HG02885 (cell line): ENCODE measurements around the gene SEC22A.

ENCODE experiments used
- ATAC-seq: cut with Tn5 transposase; IDR thresholded peaks from one replicate; pipeline ENCODE4 v1.9.1; 2021; ENCODE audit warnings: mild to moderate bottlenecking; ENCODE audit not compliant: unreplicated experiment, poor library complexity

Gene SEC22A

DNA sequence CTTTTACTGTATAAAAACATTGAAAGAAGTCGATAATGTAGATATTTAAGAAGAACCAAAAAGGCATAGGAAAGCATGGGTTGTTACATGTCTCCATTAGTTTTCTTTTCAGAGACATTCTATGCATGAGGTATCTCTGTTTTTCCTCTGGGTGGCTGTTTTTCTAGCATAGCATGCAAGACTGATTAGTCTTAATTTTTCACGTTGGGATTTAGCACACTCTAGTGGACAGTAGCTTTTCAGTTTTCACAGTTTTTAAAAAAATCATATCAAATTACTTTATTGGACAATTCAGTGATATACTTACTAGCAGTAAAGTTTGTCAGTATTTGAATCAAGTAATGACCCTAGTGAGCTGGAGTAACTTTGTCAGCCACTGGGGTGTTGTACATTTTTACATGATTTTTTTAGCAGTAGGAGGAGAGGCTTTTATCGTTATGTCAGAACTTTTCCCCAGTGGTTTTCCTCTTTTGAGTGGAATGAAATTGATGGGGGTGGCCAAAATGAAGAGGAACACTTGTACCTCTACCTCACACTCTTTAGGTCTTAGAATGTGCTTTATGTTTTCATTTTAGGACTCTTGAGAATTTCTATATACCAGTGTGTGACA lies 57.2 kb downstream of the SEC22A start:
- no peak for ATAC-seq

- ATAC-seq: no peak
Observed at GRCh38 chr3:123261666-123262065, 59.9 kb downstream of the SEC22A start.

GRCh38 chr3:123262226-123262625 lies 60.5 kb downstream of the SEC22A start:
- no peak for ATAC-seq

- no peak for ATAC-seq
Observed at GRCh38 chr3:123262868-123263267, 61.1 kb downstream of the SEC22A start.

- no peak for ATAC-seq
Observed at GRCh38 chr3:123263941-123264340, 62.2 kb downstream of the SEC22A start.

DNA sequence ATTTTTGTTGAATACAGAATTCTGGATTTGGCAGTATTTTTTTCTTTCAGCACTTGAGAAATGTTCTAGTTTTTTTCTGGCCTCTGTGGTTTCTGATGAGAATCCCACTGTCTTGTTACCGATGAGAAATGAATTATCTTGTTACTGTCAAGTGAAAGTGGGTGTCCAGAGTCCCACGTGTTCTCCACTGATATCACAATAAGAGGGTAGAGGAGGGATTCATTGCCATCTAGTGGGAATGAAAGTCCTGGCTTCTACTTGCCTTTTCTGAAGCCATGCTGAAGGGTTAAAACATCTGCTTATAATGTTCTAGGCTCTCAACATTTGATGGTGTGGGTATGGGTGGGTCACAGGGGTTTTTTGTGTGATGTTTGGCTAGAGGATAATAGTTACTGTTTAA lies 66.1 kb downstream of the SEC22A start:
- ATAC-seq: no peak

DNA sequence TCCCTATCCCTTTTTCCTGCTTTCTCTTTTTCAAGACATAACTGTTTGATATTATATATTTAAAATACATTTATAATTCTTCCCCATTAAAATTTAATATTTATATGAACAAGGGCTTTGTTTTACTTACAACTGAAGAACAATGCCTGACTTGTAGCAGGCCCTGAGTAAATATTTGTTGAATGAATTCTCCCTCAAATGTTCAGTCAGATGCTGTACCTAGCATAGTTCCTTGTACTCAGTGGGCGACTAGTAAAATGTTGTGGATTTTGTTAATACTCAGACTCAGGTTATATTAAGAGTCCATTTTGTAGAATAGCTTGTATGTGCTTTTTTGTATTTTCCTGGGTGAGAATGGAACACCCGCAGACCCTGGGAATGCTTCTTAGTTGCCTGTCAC lies 69.1 kb downstream of the SEC22A start:
- no peak for ATAC-seq

DNA sequence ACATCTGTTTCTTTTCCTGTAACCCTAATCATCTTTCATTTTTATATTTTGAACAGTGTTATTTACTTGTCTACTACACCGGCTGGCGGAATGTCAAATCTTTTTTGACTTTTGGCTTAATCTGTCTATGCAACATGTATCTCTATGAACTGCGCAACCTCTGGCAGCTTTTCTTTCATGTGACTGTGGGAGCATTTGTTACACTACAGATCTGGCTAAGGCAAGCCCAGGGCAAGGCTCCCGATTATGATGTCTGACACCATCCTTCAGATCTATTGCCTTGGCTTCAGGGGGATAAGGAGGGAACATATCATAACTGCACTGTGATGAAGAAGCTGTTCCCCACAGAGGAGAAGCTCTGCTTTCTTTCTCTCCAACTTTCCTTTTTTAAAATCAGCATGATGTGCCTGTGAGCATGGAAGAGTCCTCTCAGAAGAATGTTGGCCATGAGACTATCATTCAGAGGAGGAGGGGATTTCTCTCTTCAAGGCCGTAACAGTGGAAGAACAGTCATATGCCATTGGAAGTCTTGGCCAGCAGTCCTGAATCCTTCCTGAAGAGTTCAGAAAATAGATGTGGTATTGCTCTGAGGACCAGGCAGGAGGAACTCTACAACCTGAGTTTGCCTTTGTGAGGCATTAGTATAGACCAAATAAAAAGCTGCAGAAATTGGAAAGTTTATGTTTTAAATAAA lies 69.9 kb downstream of the SEC22A start:
- ATAC-seq: no peak

- ATAC-seq: no peak
Observed at GRCh38 chr3:123272547-123272946, 70.8 kb downstream of the SEC22A start.

DNA sequence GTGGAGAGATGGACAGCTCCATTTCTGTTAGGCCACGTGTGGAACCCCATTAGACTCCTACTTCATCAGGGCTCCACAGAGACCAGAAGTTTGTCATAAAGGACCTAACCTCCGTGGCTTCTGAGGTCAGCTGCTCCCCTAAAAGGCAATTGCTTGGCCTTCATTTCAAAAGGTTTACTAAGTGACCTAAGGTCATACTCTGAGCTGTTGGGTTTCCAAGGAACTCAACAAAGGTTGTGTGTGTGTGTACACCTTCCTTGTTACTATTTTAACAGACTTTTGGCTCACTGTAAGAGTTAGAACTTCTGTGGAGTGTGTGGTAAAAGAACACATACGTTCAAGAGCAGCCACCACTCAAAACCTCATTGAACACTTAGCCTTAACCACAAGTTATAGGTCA lies 73.9 kb downstream of the SEC22A start:
- no peak for ATAC-seq

DNA sequence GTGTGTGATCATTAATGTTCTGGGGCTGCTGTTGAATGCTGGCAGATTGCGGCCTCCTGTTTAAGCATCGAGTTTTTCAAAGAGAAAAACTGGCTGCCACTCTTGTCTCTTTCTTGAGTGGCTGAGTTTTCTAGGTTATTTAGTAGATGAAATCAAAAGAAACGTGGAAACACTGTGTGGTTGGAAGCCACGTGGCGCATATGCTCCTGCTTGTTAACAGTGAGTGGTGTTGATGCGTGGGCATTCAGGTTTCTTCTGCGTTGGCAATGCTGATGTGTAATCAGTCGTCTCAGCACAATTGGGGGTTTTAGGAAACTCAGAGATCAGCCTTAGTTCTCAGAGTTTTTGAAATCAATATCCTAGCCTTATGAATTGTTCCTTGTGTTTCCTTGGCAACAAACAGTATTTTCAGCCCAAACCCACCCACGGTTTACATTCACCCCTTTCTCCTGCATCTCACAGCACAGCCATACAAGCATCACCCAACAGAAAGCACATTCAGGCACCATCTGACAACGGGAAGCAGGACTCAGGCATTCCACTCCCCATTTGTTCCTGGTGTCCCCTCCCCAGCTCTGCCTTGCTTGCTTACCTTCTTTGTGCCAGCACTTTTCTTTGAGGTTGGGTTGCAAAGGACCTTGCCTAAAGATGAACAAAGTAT lies 74.7 kb downstream of the SEC22A start:
- no peak for ATAC-seq

- ATAC-seq: no peak
Observed at GRCh38 chr3:123277106-123277505, 75.4 kb downstream of the SEC22A start.

- ATAC-seq: no peak
Observed at GRCh38 chr3:123278446-123278845, 76.7 kb downstream of the SEC22A start.

GRCh38 chr3:123279121-123279520 lies 77.4 kb downstream of the SEC22A start:
- ATAC-seq: no peak

DNA sequence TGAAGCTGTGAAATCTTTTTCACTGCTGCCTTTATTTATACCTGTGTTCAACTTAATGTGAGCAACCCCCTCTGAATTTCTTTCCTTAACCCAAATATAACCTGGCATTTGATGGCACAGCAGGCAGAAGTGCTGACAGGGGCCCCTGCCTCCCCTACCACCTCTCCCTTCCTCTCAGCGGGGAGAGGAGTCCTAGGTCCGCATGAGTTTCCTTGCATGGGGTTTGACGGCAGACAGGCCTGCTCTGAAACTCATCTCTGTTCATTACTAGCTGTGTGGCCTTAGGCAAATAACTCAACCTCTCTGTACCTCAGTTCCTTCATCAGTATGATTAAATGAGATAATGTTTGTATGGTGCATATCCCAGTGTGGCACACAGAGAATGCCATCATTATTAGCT lies 79.7 kb downstream of the SEC22A start:
- no peak for ATAC-seq

DNA sequence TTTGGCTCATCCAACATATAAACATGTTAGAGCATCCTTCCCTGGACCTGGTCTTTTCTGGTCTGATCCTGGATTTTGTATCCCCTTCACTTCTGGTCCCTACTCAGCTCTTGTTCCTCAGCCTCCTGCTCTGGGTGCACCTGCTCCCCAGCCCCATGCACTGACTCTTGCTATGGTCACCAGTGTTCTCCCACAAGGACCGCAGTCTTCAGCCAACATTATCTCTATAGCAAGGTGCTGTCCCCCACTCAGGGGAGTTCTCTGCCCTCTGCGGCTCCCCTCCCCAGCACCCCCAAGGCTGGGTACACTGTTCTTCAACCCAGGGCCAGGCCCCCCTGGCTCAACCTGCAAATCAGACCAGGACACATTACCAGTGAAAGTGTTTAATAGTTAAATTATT lies 80.2 kb downstream of the SEC22A start:
- no peak for ATAC-seq

GRCh38 chr3:123282461-123282860 lies 80.7 kb downstream of the SEC22A start:
- no peak for ATAC-seq

DNA sequence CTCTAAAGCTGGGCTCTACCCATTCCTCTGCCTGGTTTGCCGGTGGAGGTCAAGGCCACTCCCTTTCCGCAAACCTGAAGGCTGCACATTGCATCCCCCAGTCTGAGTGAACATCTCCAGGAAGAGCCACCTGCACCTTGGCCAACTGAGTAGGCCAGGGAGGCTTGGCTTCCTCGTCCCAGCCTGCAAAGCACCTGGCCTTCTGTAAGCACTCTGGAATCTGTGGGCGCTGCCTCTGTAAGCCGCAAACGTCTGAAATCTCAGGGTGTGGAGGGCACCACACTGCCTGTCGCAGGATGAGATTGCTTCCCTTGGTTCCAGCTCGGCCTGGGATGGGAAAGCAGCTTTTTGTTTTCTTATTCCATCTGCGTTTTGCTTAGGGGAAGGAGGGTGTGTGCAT lies 81.3 kb downstream of the SEC22A start:
- no peak for ATAC-seq

GRCh38 chr3:123283657-123284398 lies 82.1 kb downstream of the SEC22A start:
- no peak for ATAC-seq

DNA sequence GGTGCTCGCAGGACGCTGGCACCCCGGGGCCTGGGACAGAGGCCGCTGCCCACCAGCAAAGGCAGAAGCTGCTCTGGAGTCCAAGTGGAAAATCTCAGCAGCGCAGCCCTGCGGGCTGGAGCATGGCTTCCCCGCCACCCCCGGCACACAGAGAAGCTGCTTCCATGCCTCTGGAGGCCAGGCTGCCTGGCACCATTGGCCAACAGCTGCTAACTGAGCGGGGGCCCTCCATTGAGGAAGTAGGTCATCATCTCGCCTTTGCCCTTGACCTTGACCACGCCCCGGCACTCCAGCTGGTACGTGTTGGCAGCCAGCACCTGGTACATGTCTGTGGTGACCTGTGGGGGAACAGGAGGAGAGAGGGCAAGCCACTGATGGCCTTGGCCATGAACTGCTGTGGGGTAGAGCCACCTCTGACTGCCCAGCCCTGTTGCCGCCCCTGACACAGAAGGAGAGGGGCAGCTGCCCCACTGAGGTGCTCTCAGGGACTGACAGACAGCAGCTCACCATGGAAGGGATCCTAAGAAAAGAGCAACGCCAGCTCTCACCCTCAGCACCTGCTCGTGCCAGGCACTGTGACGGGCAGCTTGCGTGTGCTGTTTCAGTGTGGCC lies 82.8 kb downstream of the SEC22A start:
- no peak for ATAC-seq

DNA sequence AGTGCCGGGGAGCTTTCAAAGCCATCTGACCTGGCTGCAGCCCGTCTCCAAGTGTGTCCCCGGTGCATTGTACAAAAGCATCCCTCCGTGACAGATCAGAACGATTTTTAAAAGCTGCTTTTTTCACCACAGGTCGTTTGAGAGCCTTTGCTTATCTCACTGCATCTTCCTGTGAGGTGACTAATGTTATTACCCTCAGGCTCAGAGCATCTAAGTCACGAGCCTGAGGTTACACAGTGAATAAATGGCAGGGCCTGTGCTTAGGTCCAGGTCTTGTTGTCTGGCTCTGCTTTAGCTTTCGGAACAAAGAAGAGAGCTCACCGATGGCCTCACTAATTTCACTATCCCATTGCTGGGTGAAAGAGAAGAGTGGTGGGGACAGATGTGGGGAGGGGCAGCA lies 83.3 kb downstream of the SEC22A start:
- ATAC-seq: no peak
